Stimulated activated CD8-positive, alpha-beta memory T cell treated with anti-CD3 and anti-CD28 coated beads, Interleukin-4, amount 100 ng/mL, for 24 hours (primary cell): Measurements from ENCODE around the gene ZYX.
"Not testable (repeated sequence)": the region's sequence is repeated elsewhere in the genome, so short reads cannot be mapped to it uniquely, and the experiment has no call there.

ENCODE experiments used
- DNase-seq: peaks from one replicate; pipeline ENCODE4 v3.0.0-alpha.2; 2020; ENCODE audit warnings: low read depth

ZYX gene

DNA sequence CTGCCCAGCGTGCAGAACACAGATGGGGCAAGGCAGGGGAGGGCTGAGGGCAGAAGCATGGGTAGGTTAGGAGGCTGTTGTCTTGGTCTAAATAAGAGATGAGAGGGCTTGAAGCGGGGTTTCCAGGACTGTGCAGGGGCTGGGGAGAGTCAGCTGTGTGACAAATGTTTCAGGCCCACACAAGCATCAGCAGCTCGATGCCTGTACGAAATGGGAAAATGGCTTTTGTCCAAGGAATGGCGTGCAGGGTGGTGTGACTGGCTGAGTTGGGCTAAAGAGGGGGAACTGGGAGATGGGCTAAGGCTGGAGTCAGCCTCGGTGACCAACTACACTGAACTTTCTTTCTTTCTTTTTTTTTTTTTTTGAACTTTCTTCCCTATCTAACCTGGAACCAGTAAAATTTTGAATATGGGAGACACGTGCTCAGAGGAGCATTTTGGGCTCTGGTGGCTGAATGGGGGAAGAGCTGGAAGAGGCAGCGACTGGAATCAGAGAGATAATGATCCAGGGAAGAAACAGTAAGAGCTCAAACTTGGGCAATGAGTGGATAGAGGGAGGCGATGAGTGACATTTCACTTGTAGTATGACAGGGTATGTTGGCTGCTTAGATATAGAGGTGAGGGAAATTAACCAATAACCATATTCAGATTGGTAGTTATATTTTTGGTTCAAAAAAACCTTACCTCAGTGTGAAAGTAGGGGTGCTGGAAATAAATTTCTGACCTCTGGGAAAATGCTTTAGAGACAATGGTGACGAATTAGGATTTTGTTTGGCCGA lies 37.7 kb downstream of the ZYX start:
- DNase-seq: no peak

- no peak for DNase-seq
These were observed 38.7 kb downstream of the ZYX start for GRCh38 chr7:143419880-143420279.

DNA sequence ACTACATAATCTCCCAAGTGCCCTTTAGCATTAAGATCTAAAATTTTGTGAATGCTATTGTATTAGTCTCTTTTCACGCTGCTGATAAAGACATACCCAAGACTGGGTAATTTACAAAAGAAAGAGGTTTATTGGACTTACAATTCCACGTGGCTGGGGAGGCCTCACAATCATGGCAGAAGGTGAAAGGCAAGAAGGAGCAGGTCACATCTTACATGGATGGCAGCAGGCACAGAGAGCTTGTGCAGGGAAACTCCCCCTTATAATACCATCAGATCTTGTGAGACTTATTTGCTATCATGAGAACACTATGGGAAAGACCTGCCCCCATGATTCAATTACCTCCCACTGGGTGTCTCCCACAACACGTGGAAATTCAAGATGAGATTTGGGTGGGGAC lies 39.5 kb downstream of the ZYX start:
- DNase-seq: not testable (repeated sequence)

DNA sequence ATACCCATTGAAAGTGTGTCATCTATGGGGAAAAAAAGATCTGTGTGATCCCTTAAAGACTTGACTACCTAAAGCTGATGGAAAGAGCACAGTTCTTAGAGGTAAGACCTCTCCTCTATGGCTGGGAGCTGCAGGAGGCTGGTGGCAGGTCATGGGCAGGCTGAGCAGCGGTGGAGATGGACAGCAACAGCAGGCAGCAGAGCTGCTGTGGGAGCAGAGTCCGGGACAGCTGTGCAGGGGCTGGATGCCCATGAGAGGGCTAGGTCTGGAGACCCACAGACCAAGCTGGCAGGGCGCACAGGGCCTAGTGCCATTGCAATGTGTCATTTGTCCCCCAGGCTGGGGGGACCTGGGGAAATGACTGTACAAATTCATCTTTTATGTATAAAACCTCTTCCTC lies 40.9 kb downstream of the ZYX start:
- no peak for DNase-seq

- not testable (repeated sequence) for DNase-seq
These were observed 43.3 kb downstream of the ZYX start for GRCh38 chr7:143424476-143424875.

GRCh38 chr7:143426479-143427142 lies 45.5 kb downstream of the ZYX start:
- DNase-seq: no peak

DNA sequence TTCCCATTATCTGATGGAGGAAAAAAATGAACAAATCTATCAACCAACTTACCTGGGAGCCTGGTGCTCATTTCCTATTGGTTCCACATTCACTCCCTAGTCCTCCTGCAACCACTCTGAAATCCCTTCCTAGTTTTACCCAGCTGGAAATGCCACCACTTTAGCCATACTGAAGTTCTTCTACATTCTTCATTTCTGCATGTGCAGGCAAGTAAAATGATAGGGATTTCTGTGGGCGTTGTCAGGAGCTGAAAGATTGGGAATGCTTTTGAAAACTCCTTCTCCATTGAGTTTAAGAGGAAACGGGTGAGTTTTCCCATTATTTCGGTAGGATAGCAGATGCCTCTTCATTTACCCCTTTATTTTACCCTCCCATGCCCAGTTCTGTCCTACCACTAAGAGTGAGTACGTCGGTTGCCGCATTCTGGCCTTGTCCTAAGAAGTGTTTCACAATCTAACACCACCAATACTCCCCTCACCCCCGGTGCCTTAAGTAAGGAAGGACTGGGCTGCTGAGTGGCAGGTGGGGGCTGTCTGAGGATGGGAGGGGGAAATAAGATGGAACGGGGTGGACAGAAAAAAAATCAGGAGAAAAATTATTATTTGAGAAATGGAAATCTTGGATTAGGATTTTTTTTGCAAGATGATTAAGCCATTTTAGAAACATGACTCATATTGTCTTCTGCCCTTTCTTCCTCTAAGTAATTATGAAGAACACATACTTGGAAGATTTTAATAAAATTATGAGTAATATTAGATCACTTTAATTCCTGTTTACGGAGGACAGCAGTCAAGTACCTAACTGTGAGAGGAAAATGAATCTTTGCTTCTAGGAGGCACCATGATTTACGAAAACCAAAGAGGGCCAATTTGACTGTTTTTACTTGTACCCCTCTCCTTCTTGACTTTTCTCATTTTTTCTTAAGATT lies 48.9 kb downstream of the ZYX start:
- no peak for DNase-seq

DNA sequence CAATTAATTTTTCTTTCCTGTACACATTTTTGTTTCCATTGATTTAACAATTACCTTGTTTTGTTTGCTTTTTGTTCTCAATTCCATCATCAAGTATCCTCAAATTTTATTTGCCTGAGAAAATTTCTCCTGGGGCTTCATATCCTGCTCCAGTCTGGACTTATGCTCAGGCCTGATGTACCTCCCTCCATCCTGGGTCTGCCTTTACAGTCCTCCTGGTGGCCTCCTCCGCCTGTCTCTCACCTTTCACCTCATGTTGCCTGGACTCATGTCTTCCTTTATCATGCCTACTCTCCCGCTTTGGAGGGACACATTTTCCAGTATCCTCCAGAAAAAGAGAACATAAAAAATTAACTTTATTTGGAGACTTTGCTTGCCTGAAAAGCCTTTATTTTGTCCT lies 50.0 kb downstream of the ZYX start:
- no peak for DNase-seq

- DNase-seq: no peak
These were observed 52.6 kb downstream of the ZYX start for GRCh38 chr7:143433759-143434158.

GRCh38 chr7:143434660-143435059 lies 53.5 kb downstream of the ZYX start:
- no peak for DNase-seq

- DNase-seq: no peak
These were observed 54.1 kb downstream of the ZYX start for GRCh38 chr7:143435266-143435665.

DNA sequence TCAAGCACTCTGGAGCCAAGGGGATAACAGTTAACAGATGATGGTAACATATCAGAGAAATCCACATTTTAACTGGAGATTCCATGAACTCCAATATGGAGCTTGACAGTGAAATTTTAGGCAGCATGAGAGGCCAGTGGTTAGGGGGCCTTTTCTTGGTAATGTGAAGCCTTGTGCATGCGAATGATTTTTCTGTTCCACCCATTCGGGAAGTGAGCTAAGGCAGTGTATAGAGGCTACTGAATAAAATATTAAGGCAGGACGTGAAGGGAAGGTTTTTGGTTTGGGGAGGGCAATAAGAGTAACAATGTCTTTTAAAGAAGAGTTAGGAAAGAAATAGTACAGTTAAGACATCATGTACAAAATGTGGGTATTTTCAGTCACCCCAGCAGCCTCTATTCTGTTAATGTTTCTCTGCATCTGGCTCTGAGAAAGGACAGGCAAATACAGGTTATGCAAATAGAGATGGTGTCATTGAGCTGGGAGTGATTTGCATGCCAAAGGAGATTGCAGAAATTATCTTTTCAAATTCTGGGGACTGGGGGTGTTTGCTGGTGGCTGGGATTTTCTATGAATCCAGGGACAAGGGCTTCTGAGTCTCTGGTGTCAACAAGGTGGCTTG lies 55.3 kb downstream of the ZYX start:
- no peak for DNase-seq

- DNase-seq: no peak
These were observed 56.4 kb downstream of the ZYX start for GRCh38 chr7:143437578-143437977.

GRCh38 chr7:143439866-143440265 lies 58.7 kb downstream of the ZYX start:
- DNase-seq: no peak
